H7 (cell line): ENCODE measurements around the gene SIMC1. TPM values are rescaled to one million over a fixed set of nuclear protein-coding genes. Genes with fewer than 3 reads are reported as not detected.
A peak's percentile ranks its signal among the peaks of the same experiment; 100 is the strongest.

Experiments used
- DNase-seq: peaks from one replicate; pipeline ENCODE4 v3.0.0; 2012
- H3K27me3 ChIP-seq: 2 replicates; pipeline ENCODE4 v1.6.0; 2011; ENCODE audit warnings: mild to moderate bottlenecking, low read length; ENCODE audit not compliant: control insufficient read depth, insufficient read depth
- H3K36me3 ChIP-seq: replicated peaks from 2 replicates; pipeline ENCODE4 v1.5.1; 2011; ENCODE audit warnings: low read length; ENCODE audit not compliant: control insufficient read depth, insufficient read depth
- H3K4me3 ChIP-seq: 2 replicates; pipeline ENCODE4 v1.5.1; 2011; ENCODE audit warnings: low read depth, mild to moderate bottlenecking, control low read depth, low read length, moderate library complexity; ENCODE audit not compliant: insufficient read depth
- total RNA-seq: library from RNA; depleted of rRNA; stranded (reverse); fragments of >200 nt; shearing (Covaris generic); gene quantifications from 2 replicates; pipeline ENCODE4 v1.2.3, GENCODE V29; 2014; rRNA removed

Gene SIMC1
- total RNA-seq, 1 experiment from 2014 or later: 15.0 TPM

- Histone ChIP-seq H3K4me3 (peak overlapping the region; percentile 91), H3K27me3 (no peaks in the 10 kb centered on the region), H3K36me3 (peaks cover 11% of the 10 kb centered on the region)
- DNase-seq: peak; percentile 98
These were observed 151.2 kb downstream of the SIMC1 start for GRCh38 chr5:176389135-176390123.

DNA sequence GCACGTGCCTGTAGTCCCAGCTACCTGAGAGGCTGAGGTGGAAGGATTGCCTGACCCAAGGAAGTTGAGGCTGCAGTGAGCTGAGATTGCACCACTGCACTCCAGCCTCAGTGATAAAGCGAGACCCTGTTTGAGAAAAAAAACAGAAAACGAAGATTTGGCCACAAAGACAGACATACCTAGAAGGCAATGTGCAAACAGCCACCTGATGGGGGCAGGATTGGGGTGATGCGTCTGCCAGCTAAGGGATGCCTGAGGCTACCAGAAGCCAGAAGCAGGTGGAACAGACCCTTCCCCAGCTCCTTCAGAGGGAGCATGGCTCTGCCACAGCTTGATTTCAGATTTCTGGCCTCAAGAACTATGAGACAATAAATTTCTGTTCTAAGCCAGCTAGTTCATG lies 153.3 kb downstream of the SIMC1 start:
- Histone ChIP-seq H3K27me3 (no peaks in the 10 kb centered on the region), H3K4me3 (no peak overlapping the region), H3K36me3 (no peaks in the 10 kb centered on the region; the same call in none of the 2 replicates)
- DNase-seq: peak; percentile 57

DNA sequence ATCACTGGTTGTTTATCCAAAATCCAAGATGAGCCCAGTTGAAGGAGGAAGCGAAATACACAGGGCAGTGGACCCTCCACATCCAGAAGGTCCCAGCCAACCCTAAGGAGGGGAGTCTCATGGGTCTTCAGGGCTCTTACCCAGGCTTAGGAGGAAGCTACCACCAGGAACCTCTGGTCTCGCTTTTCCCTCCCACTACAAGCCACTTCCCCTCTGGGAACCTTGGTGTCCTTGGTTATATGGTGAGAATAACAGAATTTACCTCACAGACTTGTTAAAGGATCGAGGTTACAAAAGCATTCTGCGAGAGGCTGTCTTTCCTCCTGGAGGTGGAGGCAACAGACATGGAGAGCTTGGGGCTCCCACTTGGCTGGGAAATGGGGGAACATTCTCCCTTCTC lies 153.8 kb downstream of the SIMC1 start:
- H3K27me3 ChIP-seq: no peaks in the 10 kb centered on the region
- H3K36me3 ChIP-seq: no peaks in the 10 kb centered on the region; the same call in 1 of the 2 replicates
- no peak overlapping the region for H3K4me3 ChIP-seq
- no peak for DNase-seq

DNA sequence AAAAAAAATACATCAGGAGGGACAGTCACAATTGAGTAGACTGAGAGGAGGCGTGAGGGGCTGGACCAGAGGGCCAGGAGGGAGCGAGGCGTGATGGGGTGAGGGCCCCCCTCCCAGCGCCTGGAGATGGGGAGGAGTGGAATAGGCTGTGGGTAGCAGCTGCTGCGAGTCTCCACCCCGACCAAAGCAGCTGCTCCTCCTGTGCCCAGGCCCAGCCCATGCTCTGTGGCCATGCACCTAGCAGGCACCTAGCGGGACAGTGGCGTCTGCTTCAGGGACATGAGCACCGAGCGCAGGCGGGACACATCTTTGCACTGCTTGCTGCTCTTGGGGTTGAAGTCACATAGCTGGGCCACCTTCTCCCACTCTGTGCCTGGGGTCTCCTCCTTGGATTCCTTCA lies 154.3 kb downstream of the SIMC1 start:
- H3K27me3 ChIP-seq: no peaks in the 10 kb centered on the region
- DNase-seq: no peak
- no peak overlapping the region for H3K4me3 ChIP-seq
- H3K36me3 ChIP-seq: no peaks in the 10 kb centered on the region; the same call in 1 of the 2 replicates

- Histone ChIP-seq H3K27me3 (no peaks in the 10 kb centered on the region), H3K36me3 (no peaks in the 10 kb centered on the region; the same call in 1 of the 2 replicates), H3K4me3 (no peak overlapping the region)
- no peak for DNase-seq
These were observed 155.9 kb downstream of the SIMC1 start for GRCh38 chr5:176394096-176394495.

GRCh38 chr5:176394881-176395675 lies 156.9 kb downstream of the SIMC1 start:
- no peak for DNase-seq
- H3K36me3 ChIP-seq: no peaks in the 10 kb centered on the region; the same call in 1 of the 2 replicates
- no peak overlapping the region for H3K4me3 ChIP-seq
- H3K27me3 ChIP-seq: no peaks in the 10 kb centered on the region

Other genes with a start within 250 kb of the SIMC1 start
- 77.3 and 78.2 TPM in 2 replicates for gene KIAA1191, start 123.3 kb downstream of the SIMC1 start, total RNA-seq
- gene ARL10, start 127.1 kb downstream of the SIMC1 start, total RNA-seq: 3.3 and 6.7 TPM in 2 replicates
- 46.9 and 56.2 TPM in 2 replicates for gene NOP16, start 150.2 kb downstream of the SIMC1 start, total RNA-seq
- 232 and 237 TPM in 2 replicates for gene HIGD2A, start 150.3 kb downstream of the SIMC1 start, total RNA-seq
- gene CLTB, start 178.1 kb downstream of the SIMC1 start, total RNA-seq: 50.5 and 67.2 TPM in 2 replicates
- gene FAF2, start 210.0 kb downstream of the SIMC1 start, total RNA-seq: 36.2 and 37.6 TPM in 2 replicates